SK-N-SH (cell line): ENCODE data around the gene PNLDC1. TPM values are rescaled to one million over a fixed set of nuclear protein-coding genes. Genes with fewer than 3 reads are reported as not detected.
"Not testable (repeated sequence)": the region's sequence is repeated elsewhere in the genome, so short reads cannot be mapped to it uniquely, and the experiment has no call there.

Source experiments
- CTCF ChIA-PET: fragments of 300-600, 350-600 bp; formaldehyde crosslinking; extraction: SDS; loops from one replicate; lab custom pipeline; 2021; lab: Yijun Ruan, JAX
- POLR2A ChIA-PET: fragments of 350-600 bp; sonication (Branson Sonifier 250); formaldehyde crosslinking; extraction: SDS; loops from one replicate; lab custom pipeline; 2020; ENCODE audit warnings: antibody characterized with exemption, inconsistent platforms; lab: Yijun Ruan, JAX
- DNase-seq: peaks from one replicate; pipeline ENCODE4 v3.0.0; 2012
- H2AFZ ChIP-seq: fragments of 200-600 bp; sonication (generic); 2 replicates; pipeline ENCODE4 v1.8.1; 2016; ENCODE audit warnings: antibody characterized with exemption, mild to moderate bottlenecking, low read depth
- H3F3A ChIP-seq: fragments of 200-600 bp; sonication (generic); replicated peaks from 2 replicates; pipeline ENCODE3; 2016; ENCODE audit warnings: antibody characterized with exemption, mild to moderate bottlenecking; ENCODE audit not compliant: insufficient read depth
- H3K27ac ChIP-seq, 2 experiments: fragments of 200-500 bp in 1 of 2; fragments of 200-600 bp in 1 of 2; sonication (Bioruptor generic) in 1 of 2; sonication (generic), shearing (Covaris generic) in 1 of 2; 2 replicates each; pipeline versions ENCODE4 v1.5.1 to v1.6.1; 2014 to 2016; ENCODE audit warnings: low read depth in 2 of 2, inconsistent platforms in 1 of 2, low read length in 1 of 2, mild to moderate bottlenecking in 1 of 2, mixed read lengths in 1 of 2
- H3K27me3 ChIP-seq: fragments of 200-600 bp; sonication (generic), shearing (Covaris generic); 2 replicates; pipeline ENCODE4 v1.6.1; 2016; ENCODE audit warnings: mixed run types; ENCODE audit not compliant: insufficient read depth
- H3K36me3 ChIP-seq, 2 experiments: fragments of 200-500 bp in 1 of 2; fragments of 200-600 bp in 1 of 2; sonication (Bioruptor generic) in 1 of 2; sonication (generic) in 1 of 2; replicated peaks in 1 of 2; 2 replicates each; pipeline versions ENCODE3 to v1.5.1; 2014 to 2016; ENCODE audit warnings: low read length in 1 of 2, mild to moderate bottlenecking in 1 of 2; ENCODE audit not compliant: insufficient read depth in 2 of 2, control insufficient read depth in 1 of 2
- H3K4me1 ChIP-seq, 2 experiments: fragments of 200-500 bp in 1 of 2; fragments of 200-600 bp in 1 of 2; sonication (Bioruptor generic) in 1 of 2; sonication (generic), shearing (Covaris generic) in 1 of 2; 2 replicates each; pipeline versions ENCODE4 v1.5.1 to v1.6.1; 2014 to 2016; ENCODE audit warnings: low read depth in 1 of 2, low read length in 1 of 2, mixed run types in 1 of 2; ENCODE audit not compliant: insufficient read depth in 2 of 2, control insufficient read depth in 1 of 2
- H3K4me2 ChIP-seq: fragments of 200-600 bp; sonication (generic), shearing (Covaris generic); 2 replicates; pipeline ENCODE4 v1.6.1; 2017; ENCODE audit warnings: mixed run types
- H3K4me3 ChIP-seq, 2 experiments: fragments of 200-500 bp in 1 of 2; fragments of 200-600 bp in 1 of 2; sonication (Bioruptor generic) in 1 of 2; sonication (generic), shearing (Covaris generic) in 1 of 2; 2 replicates each; pipeline versions ENCODE4 v1.5.1 to v1.8.1; 2014 to 2016; ENCODE audit warnings: low read depth in 2 of 2, inconsistent platforms in 1 of 2, low read length in 1 of 2, mild to moderate bottlenecking in 1 of 2, mixed read lengths in 1 of 2, moderate library complexity in 1 of 2
- H3K79me2 ChIP-seq: fragments of 200-600 bp; sonication (generic); 2 replicates; pipeline ENCODE4 v1.8.1; 2017; ENCODE audit warnings: mild to moderate bottlenecking; ENCODE audit not compliant: insufficient read depth
- H3K9ac ChIP-seq: fragments of 200-600 bp; sonication (generic); 2 replicates; pipeline ENCODE4 v1.6.1; 2017; ENCODE audit warnings: mixed run types
- H3K9me2 ChIP-seq: fragments of 200-600 bp; sonication (generic); 2 replicates; pipeline ENCODE4 v1.6.1; 2017; ENCODE audit warnings: mixed run types
- H3K9me3 ChIP-seq: fragments of 200-600 bp; sonication (generic); 2 replicates; pipeline ENCODE4 v1.6.1; 2017; ENCODE audit warnings: mixed run types, mild to moderate bottlenecking, moderate library complexity
- H4K20me1 ChIP-seq: fragments of 200-600 bp; sonication (generic); 2 replicates; pipeline ENCODE4 v1.6.1; 2017; ENCODE audit warnings: mild to moderate bottlenecking, mixed run types; ENCODE audit not compliant: insufficient read depth
- CTCF ChIP-seq: fragments of 200-600 bp; sonication (generic); IDR thresholded peaks from 2 replicates; pipeline ENCODE4 v1.6.1; 2017; ENCODE audit warnings: antibody characterized with exemption, mild to moderate bottlenecking, moderate library complexity
- ELF1 ChIP-seq: IDR thresholded peaks from 2 replicates; pipeline ENCODE4 v1.4.0; 2012
- GABPA ChIP-seq: IDR thresholded peaks from 2 replicates; pipeline ENCODE4 v1.4.0; 2012; ENCODE audit warnings: low read depth, mild to moderate bottlenecking
- JUND ChIP-seq: IDR thresholded peaks from 2 replicates; pipeline ENCODE4 v1.4.0; 2012
- MAX ChIP-seq: IDR thresholded peaks from 2 replicates; pipeline ENCODE4 v1.4.0; 2012; ENCODE audit warnings: low read depth
- NRF1 ChIP-seq: IDR thresholded peaks from 2 replicates; pipeline ENCODE4 v1.6.1; 2012; ENCODE audit warnings: low read depth, mild to moderate bottlenecking, low read length
- POLR2AphosphoS5 ChIP-seq: IDR thresholded peaks from 2 replicates; pipeline ENCODE4 v1.6.1; 2012; ENCODE audit warnings: low read depth, low read length
- RCOR1 ChIP-seq: fragments of 150-350 bp; IDR thresholded peaks from 2 replicates; pipeline ENCODE4 v1.6.1; 2017; ENCODE audit warnings: antibody characterized with exemption, low read length
- RFX5 ChIP-seq: IDR thresholded peaks from 2 replicates; pipeline ENCODE4 v1.6.1; 2012; ENCODE audit warnings: mild to moderate bottlenecking, improper control_type of control experiment, low read length
- TAF1 ChIP-seq: IDR thresholded peaks from 2 replicates; pipeline ENCODE4 v1.6.1; 2012; ENCODE audit warnings: low read depth, mild to moderate bottlenecking, low read length, moderate library complexity, borderline replicate concordance
- TCF12 ChIP-seq: IDR thresholded peaks from 2 replicates; pipeline ENCODE4 v1.4.0; 2012
- WGBS: methylation state at CpG from one replicate; pipeline ENCODE4 v1.1.6; 2017; ENCODE audit warnings: low lambda C conversion rate; 5-methylcytosine and 5-hydroxymethylcytosine counted together
- polyA plus RNA-seq, 3 experiments: library from polyadenylated mRNA; depleted of rRNA; stranded (reverse); fragments of >200 nt; gene quantifications; 2 replicates each; pipeline ENCODE4 v1.2.3, GENCODE V29; 2012

Gene PNLDC1
- polyA plus RNA-seq, 1 of the 3 experiments (the other 2 are of a cell fraction) = not detected

- TF ChIP-seq GABPA (no peak), TCF12 (no peak), MAX (no peak), RCOR1 (no peak), TAF1 (no peak), POLR2AphosphoS5 (no peak), CTCF (no peak), JUND (no peak), NRF1 (no peak), RFX5 (no peak), ELF1 (no peak)
- TF ChIP-seq, all 33 proteins: peak for 0
- Histone ChIP-seq H3K36me3 (peaks cover 36 to 55% of the 10 kb centered on the region in 2 experiments), H3K79me2 (peaks cover 83% of the 10 kb centered on the region), H3K4me2 (peak overlapping the region; percentile 92), H4K20me1 (peaks cover 13% of the 10 kb centered on the region), H3K9me2 (no peaks in the 10 kb centered on the region), H3K4me1 (peaks cover 10 to 22% of the 10 kb centered on the region in 2 experiments; a peak in 3 of 4 replicates), H3K27me3 (no peaks in the 10 kb centered on the region), H3K9me3 (no peaks in the 10 kb centered on the region), H3K27ac (peak overlapping the region; percentile 74 to 80; a peak in 3 of 4 replicates), H3F3A (peaks cover 3% of the 10 kb centered on the region), H3K4me3 (peak overlapping the region; percentile 73 to 90), H2AFZ (peak overlapping the region; percentile 75; the same call in 1 of the 2 replicates), H3K9ac (peak overlapping the region; percentile 75)
- DNase-seq = no peak
- ChIA-PET CTCF (interaction anchor here (0.5 to 1.2 kb wide), 4 partner anchors 28 to 99 kb away, joined by 3 read pairs; no protein-coding TSS in a partner anchor), POLR2A (interaction anchor here (1.7 to 2.5 kb wide), 2 partner anchors 64 to 97 kb away, joined by 6 to 25 read pairs; partner anchors contain the start of gene WTAP)
- 19% methylated on average over 12 of the region's 18 CpGs for WGBS
Observed at GRCh38 chr6:159790956-159791598, 9.0 kb upstream of the PNLDC1 start.

- H3K27ac ChIP-seq, POLR2A ChIA-PET, H4K20me1 ChIP-seq, H3K9ac ChIP-seq, H3K9me2 ChIP-seq, H3K27me3 ChIP-seq, H3K4me2 ChIP-seq, CTCF ChIA-PET, H3K4me3 ChIP-seq, H3K4me1 ChIP-seq, H3K9me3 ChIP-seq, DNase-seq, H2AFZ ChIP-seq: not testable (repeated sequence)
- H3K36me3 ChIP-seq = peaks cover 43 to 56% of the 10 kb centered on the region in 2 experiments
- peaks cover 56% of the 10 kb centered on the region for H3K79me2 ChIP-seq
- 73% methylated on average over 6 of the region's 8 CpGs for WGBS
- H3F3A ChIP-seq = peaks cover 11% of the 10 kb centered on the region
Observed at GRCh38 chr6:159794976-159795375, 5.1 kb upstream of the PNLDC1 start.
